ENCODE data around the gene CALR.
"Not testable (repeated sequence)": the region's sequence is repeated elsewhere in the genome, so short reads cannot be mapped to it uniquely, and the experiment has no call there.

CALR gene

DNA sequence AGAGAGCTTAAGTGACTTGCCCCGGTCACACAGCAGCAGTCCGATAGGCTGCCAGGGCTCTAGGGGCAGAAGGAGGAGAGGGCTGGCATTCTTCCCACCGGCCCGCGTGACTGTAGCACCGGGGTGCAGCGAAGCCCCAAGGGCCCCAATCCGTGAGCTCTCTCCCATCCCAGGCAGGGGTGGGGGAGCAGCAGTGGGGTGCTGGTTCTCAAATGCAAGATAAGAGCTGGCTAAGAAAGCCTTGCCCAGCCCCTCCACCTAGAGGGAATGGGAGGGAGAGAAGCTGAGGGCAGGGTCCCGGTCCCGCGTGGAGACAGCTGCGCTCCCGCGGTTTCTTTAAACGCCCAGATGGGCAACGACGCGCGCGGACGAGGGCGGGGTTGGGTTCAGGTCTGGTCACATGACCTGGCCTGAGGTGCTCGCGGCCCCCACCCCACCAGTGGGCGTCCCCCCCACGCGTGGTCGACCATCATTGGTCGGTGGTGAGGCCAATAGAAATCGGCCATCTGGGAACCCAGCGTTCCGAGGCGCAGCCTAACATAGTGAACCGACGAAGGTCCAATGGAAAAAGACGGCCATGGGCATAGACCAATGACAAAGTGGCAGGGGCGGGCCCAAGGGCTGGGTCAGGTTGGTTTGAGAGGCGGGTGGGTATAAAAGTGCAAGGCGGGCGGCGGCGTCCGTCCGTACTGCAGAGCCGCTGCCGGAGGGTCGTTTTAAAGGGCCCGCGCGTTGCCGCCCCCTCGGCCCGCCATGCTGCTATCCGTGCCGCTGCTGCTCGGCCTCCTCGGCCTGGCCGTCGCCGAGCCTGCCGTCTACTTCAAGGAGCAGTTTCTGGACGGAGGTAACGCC, at the start of gene CALR:
CALR (plus strand) TSS at position 683 of the 852 bp plus-strand sequence; CDS start at position 754, 71 bp downstream.
- Histone ChIP-seq H3K9me3 (ENCODE audit: low read length) (no peaks in the 10 kb centered on the region), H4K20me1 (ENCODE audit: insufficient read depth, low read length) (0 out of 2 replicates have a peak, but pooled peaks cover 3% of the 10 kb centered on the region), H3K79me2 (ENCODE audit: insufficient read depth, low read length) (peaks cover 23% of the 10 kb centered on the region), H3K27ac (ENCODE audit: low read depth, low read length, poor library complexity, severe bottlenecking) (peak within 1 kb of the TSS; percentile 95), H3K4me1 (ENCODE audit: insufficient read depth, low read length, severe bottlenecking) (peaks cover 61% of the 10 kb centered on the region), H2AFZ (ENCODE audit: low read length) (no peak within 1 kb of the TSS), H3K27me3 (ENCODE audit: insufficient read depth, low read length) (no peaks in the 10 kb centered on the region), H3K9me2 (ENCODE audit: low read depth, low read length) (no peaks in the 10 kb centered on the region), H3K4me2 (ENCODE audit: low read length) (peak within 1 kb of the TSS; percentile 94), H3F3A (ENCODE audit: insufficient read depth, low read length) (peaks cover 40% of the 10 kb centered on the region), H3K36me3 (ENCODE audit: insufficient read depth, low read length) (peaks cover 47% of the 10 kb centered on the region), H3K4me3 (ENCODE audit: low read depth, low read length, poor library complexity, severe bottlenecking) (peak within 1 kb of the TSS; percentile 99), H3K9ac (ENCODE audit: low read length) (peak within 1 kb of the TSS; percentile 97)
- TF ChIP-seq EZH2 (IDR thresholded peaks at IDR 0.05; ENCODE audit: borderline replicate concordance, low read length) (no peak), CTCF (IDR thresholded peaks at IDR 0.05; ENCODE audit: low read length) (no peak)

- not testable (repeated sequence) for H3K9me3 ChIP-seq (ENCODE audit: low read length); H3K27me3 ChIP-seq (ENCODE audit: insufficient read depth, low read length); H3K79me2 ChIP-seq (ENCODE audit: insufficient read depth, low read length); H4K20me1 ChIP-seq (ENCODE audit: insufficient read depth, low read length); H3F3A ChIP-seq (ENCODE audit: insufficient read depth, low read length); H3K9me2 ChIP-seq (ENCODE audit: low read depth, low read length); H3K27ac ChIP-seq (ENCODE audit: low read depth, low read length, poor library complexity, severe bottlenecking); H2AFZ ChIP-seq (ENCODE audit: low read length)
- peak overlapping the region; percentile 69 for H3K4me2 ChIP-seq (ENCODE audit: low read length)
- peaks cover 19% of the 10 kb centered on the region for H3K4me1 ChIP-seq (ENCODE audit: insufficient read depth, low read length, severe bottlenecking)
- peak overlapping the region; percentile 87 for H3K4me3 ChIP-seq (ENCODE audit: low read depth, low read length, poor library complexity, severe bottlenecking)
- H3K9ac ChIP-seq (ENCODE audit: low read length) = peak overlapping the region; percentile 19; the same call in 1 of the 2 replicates
- peaks cover 12% of the 10 kb centered on the region; the same call in 1 of the 2 replicates for H3K36me3 ChIP-seq (ENCODE audit: insufficient read depth, low read length)
Observed at GRCh38 chr19:12890299-12890786, 48.1 kb upstream of the CALR start.

DNA sequence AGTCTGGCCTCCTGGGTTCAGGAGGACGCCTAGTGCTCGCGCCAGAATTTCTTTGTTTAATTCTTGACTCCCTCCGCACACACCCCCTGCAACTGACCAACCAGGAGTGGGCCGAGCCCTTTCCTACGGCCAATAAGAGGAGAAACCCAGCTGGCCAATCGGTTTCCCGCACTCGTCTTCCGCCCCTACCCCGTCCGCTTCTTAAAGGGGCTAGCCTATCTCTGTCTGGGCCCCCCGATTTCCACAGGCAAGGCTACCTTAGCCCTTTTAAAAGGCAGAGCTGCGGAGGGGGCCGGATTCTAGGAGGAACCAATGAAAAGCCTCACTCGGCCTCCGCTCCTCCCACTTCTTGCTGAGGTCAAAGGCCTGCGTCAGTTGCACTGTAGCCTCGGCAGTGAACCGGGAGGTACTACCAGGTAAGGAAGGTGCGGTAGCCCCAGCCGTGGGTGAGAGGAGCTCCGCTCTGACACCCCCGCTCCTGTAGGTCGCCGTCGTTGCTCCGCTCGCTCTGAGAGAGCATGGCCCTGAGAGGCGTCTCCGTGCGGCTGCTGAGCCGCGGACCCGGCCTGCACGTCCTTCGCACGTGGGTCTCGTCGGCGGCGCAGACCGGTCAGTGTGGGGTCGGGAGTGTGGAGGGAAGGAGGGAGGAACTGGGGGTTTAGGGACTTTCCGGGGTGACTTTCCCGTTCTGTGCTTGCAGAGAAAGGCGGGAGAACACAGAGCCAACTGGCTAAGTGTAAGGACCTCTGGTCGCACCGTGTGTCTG, 47.4 kb upstream of the CALR start, which contains the start of gene GCDH:
GCDH (plus strand) TSS at position 374 of the 766 bp plus-strand sequence; CDS start at position 519, 145 bp downstream.
- peak within 1 kb of the TSS; percentile 66 for H3K9ac ChIP-seq (ENCODE audit: low read length)
- peaks cover 13% of the 10 kb centered on the region for H3K4me1 ChIP-seq (ENCODE audit: insufficient read depth, low read length, severe bottlenecking)
- H3K36me3 ChIP-seq (ENCODE audit: insufficient read depth, low read length) = peaks cover 12% of the 10 kb centered on the region; the same call in 1 of the 2 replicates
- H4K20me1 ChIP-seq (ENCODE audit: insufficient read depth, low read length) = no peaks in the 10 kb centered on the region
- no peaks in the 10 kb centered on the region for H3F3A ChIP-seq (ENCODE audit: insufficient read depth, low read length)
- no peaks in the 10 kb centered on the region for H3K27me3 ChIP-seq (ENCODE audit: insufficient read depth, low read length)
- no peaks in the 10 kb centered on the region for H3K79me2 ChIP-seq (ENCODE audit: insufficient read depth, low read length)
- peak within 1 kb of the TSS; percentile 87 for H3K4me3 ChIP-seq (ENCODE audit: low read depth, low read length, poor library complexity, severe bottlenecking)
- peak within 1 kb of the TSS; percentile 70 for H3K4me2 ChIP-seq (ENCODE audit: low read length)
- no peaks in the 10 kb centered on the region for H3K9me2 ChIP-seq (ENCODE audit: low read depth, low read length)
- TF ChIP-seq CTCF (IDR thresholded peaks at IDR 0.05; ENCODE audit: low read length) (no peak), EZH2 (IDR thresholded peaks at IDR 0.05; ENCODE audit: borderline replicate concordance, low read length) (no peak)
- H3K9me3 ChIP-seq (ENCODE audit: low read length) = no peaks in the 10 kb centered on the region
- no peak within 1 kb of the TSS for H2AFZ ChIP-seq (ENCODE audit: low read length)
- no peak within 1 kb of the TSS for H3K27ac ChIP-seq (ENCODE audit: low read depth, low read length, poor library complexity, severe bottlenecking)
